GM12873 (cell line): ENCODE measurements around the gene DPP6.

Source experiments
- CTCF ChIP-seq: IDR thresholded peaks from 2 replicates; pipeline ENCODE4 v1.5.1; 2012; ENCODE audit warnings: low read depth, mild to moderate bottlenecking, moderate library complexity, low read length, control low read depth; ENCODE audit not compliant: insufficient read depth; ENCODE audit errors: missing control alignments

The DPP6 gene

GRCh38 chr7:154871507-154871906 lies 819.3 kb downstream of the DPP6 start:
- no peak for TF ChIP-seq CTCF

GRCh38 chr7:154871928-154872750 lies 819.9 kb downstream of the DPP6 start:
- TF ChIP-seq CTCF = no peak

GRCh38 chr7:154872811-154873499 lies 820.8 kb downstream of the DPP6 start:
- TF ChIP-seq CTCF = no peak

GRCh38 chr7:154873500-154874121 lies 821.4 kb downstream of the DPP6 start:
- no peak for TF ChIP-seq CTCF

- TF ChIP-seq CTCF = no peak
Observed at GRCh38 chr7:154874409-154875113, 822.4 kb downstream of the DPP6 start.

GRCh38 chr7:154875297-154875696 lies 823.1 kb downstream of the DPP6 start:
- no peak for TF ChIP-seq CTCF
